GM21423 (cell line): ENCODE measurements around the gene BCL2L14.
A peak's percentile ranks its signal among the peaks of the same experiment; 100 is the strongest.

Experiments
- ATAC-seq: cut with Tn5 transposase; IDR thresholded peaks from one replicate; pipeline ENCODE4 v1.9.1; 2021; ENCODE audit warnings: mild to moderate bottlenecking, moderate library complexity; ENCODE audit not compliant: unreplicated experiment

The BCL2L14 gene

DNA sequence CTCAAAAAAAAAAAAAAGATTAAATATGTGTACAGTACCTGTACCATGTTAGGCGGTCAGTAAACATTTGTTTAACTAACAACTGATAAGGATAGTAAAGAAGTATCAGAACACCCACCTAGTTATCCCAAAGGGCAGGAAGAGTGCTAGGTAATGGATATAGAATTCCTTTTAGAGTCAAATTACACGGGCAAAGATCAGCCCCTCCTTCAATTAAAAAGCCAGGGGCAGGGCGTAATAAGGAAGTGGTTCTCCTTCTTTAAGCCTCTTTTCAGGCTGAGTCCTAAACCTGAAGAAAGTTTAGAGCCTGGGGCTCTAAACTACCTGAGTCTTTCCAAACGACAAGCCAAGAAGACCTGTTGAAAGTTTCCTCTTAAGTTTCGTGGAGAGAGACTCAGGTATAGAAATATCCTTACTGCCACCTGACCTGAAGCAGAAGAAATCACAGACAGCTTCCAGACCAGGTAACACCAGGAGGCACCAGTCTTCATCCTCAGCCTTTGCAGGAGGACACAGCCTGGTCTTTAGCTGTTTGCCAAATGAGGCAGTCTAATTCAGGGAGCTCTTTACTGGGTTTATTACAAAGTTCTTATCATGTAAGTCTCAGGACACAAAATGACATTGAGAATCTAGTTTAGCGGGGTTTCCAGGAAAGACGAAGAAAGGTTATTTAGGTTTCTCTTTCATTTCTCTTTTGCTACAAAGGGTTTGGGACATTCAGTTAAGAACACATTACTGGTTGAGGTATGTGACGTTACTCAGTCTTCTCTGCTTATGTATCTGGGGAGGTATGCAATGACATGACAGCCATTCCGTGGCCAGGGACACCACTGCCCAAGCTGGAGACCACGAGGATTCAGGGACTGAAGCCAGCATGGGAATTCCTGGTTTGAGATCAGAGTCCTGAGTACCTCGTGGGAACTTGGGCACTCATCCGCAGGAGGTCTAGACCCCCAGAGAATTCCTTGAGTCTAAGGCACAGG is at the start of gene BCL2L14:
Gene BCL2L14, plus strand, starts transcription at position 266 of the 983 bp plus-strand sequence. CDS start 8,367 bp downstream, outside the sequence.
- ATAC-seq: no peak

DNA sequence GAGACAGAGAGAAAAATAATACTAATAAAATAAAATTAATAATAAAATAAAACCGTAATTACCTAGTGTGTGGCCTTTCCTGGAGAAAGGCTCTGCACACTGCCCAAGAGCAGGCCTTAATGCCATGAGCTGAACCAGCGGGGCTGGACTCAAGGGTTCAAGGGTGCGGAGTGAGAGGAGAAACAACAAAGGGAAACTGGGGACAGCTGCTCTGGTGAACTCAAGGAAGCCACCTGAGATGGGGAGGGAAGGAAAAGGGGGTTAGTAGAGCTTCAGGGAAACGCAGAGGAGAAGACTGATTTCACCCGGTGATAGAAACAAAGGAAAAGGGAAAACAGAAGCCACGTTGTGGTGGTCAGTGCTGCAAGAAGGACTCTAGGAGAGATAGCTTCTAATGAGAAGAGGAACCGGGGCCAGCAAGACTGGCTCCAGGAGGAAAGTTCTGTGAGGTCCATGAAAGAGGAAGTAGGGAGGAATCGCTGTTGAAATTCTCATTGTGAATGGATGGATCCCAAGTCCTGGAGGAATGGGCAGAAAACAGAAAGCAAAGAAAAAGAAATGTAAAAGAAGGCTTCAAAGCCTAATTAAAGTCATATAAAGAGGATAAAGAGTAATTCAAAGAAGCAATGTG is 48.3 kb upstream of the BCL2L14 start:
- no peak for ATAC-seq

- no peak for ATAC-seq
Measured at GRCh38 chr12:12023456-12023855, 47.3 kb upstream of the BCL2L14 start.

- ATAC-seq: peak; percentile 80
Measured at GRCh38 chr12:12024911-12025682, 45.6 kb upstream of the BCL2L14 start.

DNA sequence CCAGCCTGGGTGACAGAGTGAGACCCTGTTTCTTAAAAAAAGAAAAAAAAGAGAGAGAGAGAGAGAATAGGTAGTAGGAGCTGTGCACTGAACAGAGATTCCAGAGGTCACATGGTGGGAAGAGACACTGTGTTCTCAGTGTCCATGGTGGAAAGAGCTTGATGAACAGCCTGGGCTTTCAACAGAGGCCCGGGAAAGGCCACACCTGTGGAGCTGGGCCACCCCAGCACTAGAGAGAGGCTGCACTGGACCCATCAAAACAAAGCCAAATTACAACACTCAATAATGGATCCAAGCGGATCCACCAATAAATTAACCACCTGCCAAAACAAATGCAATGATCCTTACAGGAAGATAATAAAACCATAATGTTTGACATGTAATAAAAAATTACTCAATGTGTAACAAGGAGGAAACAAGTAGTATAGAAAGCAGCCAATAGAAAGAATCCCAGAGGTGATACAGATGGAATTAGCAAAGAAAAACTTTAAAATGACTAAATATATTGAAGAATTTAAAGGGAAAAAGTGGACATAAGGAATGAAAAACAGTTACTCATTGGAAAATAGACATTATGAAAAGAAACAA is 44.8 kb upstream of the BCL2L14 start:
- ATAC-seq: no peak

- ATAC-seq: no peak
Measured at GRCh38 chr12:12028668-12029402, 41.9 kb upstream of the BCL2L14 start.

- ATAC-seq: no peak
Measured at GRCh38 chr12:12029653-12030052, 41.1 kb upstream of the BCL2L14 start.

GRCh38 chr12:12032260-12032791 is 38.4 kb upstream of the BCL2L14 start:
- no peak for ATAC-seq

GRCh38 chr12:12032851-12033797 is 37.6 kb upstream of the BCL2L14 start:
- no peak for ATAC-seq

DNA sequence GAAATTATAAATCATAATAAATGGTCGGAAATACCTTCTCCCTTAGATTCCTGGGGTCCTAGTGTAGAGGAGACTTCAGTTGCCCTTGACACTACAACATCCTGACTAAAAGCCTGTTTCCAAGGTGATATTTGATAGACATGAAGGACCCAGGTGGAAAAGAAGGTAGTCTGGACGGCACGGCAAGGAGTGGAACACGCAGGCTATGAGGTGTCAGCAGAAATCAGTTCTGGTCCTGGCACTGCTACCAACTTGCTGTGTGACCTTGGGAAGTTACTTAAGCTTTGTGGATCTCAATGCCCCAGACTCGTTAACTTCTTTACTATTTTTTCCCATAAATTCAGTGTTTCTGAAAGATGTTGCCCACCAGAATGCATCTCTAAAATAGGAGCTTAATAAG is 36.9 kb upstream of the BCL2L14 start:
- no peak for ATAC-seq

GRCh38 chr12:12034344-12034743 is 36.4 kb upstream of the BCL2L14 start:
- ATAC-seq: no peak

- ATAC-seq: no peak
Measured at GRCh38 chr12:12035229-12035628, 35.5 kb upstream of the BCL2L14 start.

- ATAC-seq: no peak
Measured at GRCh38 chr12:12036901-12037300, 33.8 kb upstream of the BCL2L14 start.

DNA sequence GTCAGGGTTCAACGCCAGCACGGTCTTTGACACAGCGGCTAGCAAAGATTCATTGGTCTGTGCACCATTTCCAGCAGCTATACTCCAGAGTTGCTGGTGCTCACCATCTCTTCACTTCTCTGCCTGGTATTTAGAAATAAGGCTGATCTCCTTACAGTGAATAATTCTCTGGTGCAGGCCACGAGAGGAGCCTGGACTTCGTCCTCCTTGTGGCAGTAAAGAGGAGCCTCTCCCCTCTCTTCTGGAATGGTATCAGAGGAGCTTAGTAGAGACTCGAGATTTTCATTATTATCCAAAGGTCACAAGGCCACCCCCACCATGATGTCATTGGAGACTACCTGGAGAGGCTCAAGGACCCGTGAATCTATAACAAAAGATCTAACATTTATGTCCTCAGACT is 30.8 kb upstream of the BCL2L14 start:
- no peak for ATAC-seq

- no peak for ATAC-seq
Measured at GRCh38 chr12:12046401-12046800, 24.3 kb upstream of the BCL2L14 start.

DNA sequence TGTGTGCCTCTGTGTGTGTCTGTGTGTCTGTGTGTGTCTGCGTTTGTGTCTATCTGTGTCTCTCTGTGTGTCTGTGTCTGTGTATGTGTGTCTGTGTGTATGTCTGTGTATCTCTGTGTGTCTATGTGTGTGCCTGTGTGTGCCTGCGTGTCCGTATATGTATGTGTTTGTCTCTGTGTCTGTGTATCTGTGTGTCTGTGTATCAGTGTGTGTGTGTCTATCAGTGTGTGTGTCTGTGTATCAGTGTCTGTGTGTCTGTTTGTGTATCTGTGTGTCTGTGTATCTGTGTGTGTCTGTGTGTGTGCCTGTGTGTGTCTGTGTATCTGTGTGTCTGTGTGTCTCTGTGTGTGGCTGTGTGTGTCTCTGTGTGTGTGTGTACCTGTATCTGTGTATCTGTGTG is 23.1 kb upstream of the BCL2L14 start:
- no peak for ATAC-seq

DNA sequence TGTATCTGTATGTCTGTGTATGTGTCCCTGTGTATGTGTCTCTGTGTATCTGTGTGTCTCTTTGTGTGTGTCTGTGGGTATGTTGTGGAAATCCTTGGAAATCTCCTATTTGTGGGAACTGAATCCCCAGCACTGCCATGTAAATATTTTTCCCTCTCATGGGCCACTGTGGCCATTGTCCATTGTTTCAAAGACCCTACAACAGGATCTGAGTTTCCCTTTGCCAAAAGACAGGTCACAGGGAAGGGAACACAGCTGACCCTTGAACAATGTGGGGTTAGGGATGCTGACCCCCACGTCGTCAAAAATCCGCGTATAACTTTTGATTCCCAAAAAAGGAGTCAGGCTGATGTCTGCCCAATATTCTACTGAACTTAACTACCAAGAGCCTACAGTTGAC is 22.5 kb upstream of the BCL2L14 start:
- no peak for ATAC-seq

DNA sequence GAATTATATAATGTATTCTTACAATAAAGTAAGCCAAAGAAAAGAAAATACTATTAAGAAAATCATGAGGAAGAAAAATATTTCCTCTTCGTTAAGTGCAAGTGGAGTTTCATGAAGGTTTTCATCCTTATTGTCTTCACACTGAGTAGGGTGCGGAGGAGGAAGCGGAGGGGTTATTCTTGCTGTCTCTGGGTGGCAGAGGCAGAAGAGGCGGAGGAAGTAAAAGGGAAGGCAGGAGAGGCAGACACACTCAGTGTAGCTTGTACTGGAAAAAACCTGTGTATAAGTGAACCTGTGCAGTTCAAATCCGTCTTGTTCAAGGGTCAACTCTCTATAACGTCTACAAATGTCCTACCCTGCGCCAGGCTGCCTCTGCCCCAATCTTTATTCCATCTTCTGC is 22.0 kb upstream of the BCL2L14 start:
- no peak for ATAC-seq

GRCh38 chr12:12051668-12052067 is 19.1 kb upstream of the BCL2L14 start:
- ATAC-seq: no peak
